HG03175 (cell line): ENCODE results near the gene WDFY3.
"Not testable (repeated sequence)": the region's sequence is repeated elsewhere in the genome, so short reads cannot be mapped to it uniquely, and the experiment has no call there.

ENCODE experiments used
- ATAC-seq: cut with Tn5 transposase; IDR thresholded peaks from one replicate; pipeline ENCODE4 v1.9.1; 2021; ENCODE audit warnings: mild to moderate bottlenecking, moderate library complexity; ENCODE audit not compliant: unreplicated experiment

The WDFY3 gene

GRCh38 chr4:84722720-84723119 lies 243.8 kb downstream of the WDFY3 start:
- no peak for ATAC-seq

- ATAC-seq: no peak
These were observed 247.4 kb downstream of the WDFY3 start for GRCh38 chr4:84719115-84719514.

GRCh38 chr4:84718699-84719098 lies 247.8 kb downstream of the WDFY3 start:
- ATAC-seq: no peak

DNA sequence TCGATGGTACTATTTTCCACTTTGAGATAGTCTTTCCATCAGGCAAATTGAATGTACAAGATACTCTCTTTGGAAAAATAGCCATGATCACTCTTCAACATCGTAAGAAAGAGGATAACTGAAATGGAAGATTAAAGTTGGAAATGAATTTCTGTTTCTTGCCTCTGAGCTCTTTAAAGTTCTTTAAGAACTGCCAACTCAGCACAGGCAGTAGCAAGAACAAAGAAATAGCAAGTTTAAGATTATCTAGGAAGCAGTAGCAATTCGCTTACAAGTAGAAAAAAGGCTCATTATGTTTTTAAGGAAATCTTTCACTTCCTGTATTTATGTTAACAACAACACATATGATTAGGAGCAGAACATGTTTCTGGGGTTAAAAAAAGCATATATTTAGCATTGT lies 255.9 kb downstream of the WDFY3 start:
- no peak for ATAC-seq

GRCh38 chr4:84708406-84709135 lies 257.9 kb downstream of the WDFY3 start:
- ATAC-seq: no peak

GRCh38 chr4:84706286-84706685 lies 260.2 kb downstream of the WDFY3 start:
- no peak for ATAC-seq

- no peak for ATAC-seq
These were observed 267.4 kb downstream of the WDFY3 start for GRCh38 chr4:84699001-84699671.

DNA sequence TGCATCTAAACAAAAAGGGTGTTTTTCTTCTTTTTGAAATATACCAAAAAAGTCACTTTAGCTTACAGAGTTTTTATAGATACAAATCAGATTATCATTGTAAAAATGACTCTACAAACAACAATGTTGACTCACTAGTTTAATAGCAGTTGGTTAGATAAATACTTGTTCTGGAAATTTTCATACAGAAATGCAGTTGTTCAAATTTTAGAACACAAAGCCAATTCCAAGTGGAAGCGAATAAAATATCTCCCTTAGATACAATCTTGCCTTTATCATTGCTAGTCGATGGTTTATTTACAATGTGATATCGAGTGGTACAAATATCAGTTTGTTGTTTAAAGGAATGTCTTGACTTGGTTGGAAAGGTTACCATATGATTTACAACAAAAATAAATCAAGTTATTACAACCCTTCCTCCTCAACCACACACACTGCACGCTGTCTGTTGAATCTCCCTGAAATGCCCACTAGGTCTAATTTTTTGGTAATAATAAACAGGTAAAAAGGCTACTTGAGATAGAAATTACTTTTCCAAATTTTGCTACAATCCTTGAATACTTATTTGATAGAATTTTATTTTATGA lies 268.8 kb downstream of the WDFY3 start:
- ATAC-seq: no peak

- ATAC-seq: no peak
These were observed 269.3 kb downstream of the WDFY3 start for GRCh38 chr4:84697159-84697558.

- ATAC-seq: no peak
These were observed 274.7 kb downstream of the WDFY3 start for GRCh38 chr4:84691800-84692199.

GRCh38 chr4:84691170-84691691 lies 275.3 kb downstream of the WDFY3 start:
- no peak for ATAC-seq

DNA sequence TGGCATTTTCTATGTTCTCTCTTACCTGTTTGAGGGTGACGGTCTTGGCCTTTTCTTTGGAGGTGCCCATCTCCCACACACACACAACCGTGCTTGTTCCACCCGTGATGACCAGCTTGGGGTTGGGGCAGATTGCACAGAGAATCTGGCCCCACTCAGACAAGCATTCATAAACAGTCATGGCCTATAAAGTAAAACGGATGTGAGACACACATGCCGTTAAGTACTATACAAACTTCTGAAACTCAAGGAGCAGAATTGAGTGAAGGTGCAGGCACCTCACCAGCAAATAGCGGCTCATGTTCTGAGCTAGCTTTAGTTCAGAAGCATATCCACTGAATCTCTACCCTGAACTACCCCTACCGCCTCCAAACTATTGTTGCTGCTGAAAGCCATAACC lies 276.0 kb downstream of the WDFY3 start:
- no peak for ATAC-seq

GRCh38 chr4:84689197-84689596 lies 277.3 kb downstream of the WDFY3 start:
- ATAC-seq: no peak

- no peak for ATAC-seq
These were observed 277.9 kb downstream of the WDFY3 start for GRCh38 chr4:84688605-84689004.

DNA sequence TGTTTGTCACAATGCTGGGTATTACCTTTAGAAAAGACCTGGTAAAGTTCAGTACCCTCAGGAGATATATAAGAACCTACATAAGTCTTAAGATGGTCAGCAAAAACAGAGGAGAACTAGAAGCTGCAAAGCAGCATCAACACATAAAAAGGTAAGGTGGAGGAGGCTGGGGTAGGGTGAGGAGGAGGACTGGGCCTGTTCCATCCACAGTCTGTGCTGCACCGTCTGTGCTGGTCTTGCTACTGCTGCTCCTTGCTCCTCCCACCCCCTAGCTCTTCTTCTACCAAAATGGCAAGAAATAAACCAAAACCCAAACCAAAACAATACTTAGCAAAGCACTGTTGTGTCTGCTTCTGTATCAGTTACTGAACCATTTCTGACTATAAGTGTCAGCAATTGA lies 281.4 kb downstream of the WDFY3 start:
- ATAC-seq: no peak

- no peak for ATAC-seq
These were observed 282.1 kb downstream of the WDFY3 start for GRCh38 chr4:84684361-84684760.

GRCh38 chr4:84683064-84683850 lies 283.2 kb downstream of the WDFY3 start:
- ATAC-seq: no peak

DNA sequence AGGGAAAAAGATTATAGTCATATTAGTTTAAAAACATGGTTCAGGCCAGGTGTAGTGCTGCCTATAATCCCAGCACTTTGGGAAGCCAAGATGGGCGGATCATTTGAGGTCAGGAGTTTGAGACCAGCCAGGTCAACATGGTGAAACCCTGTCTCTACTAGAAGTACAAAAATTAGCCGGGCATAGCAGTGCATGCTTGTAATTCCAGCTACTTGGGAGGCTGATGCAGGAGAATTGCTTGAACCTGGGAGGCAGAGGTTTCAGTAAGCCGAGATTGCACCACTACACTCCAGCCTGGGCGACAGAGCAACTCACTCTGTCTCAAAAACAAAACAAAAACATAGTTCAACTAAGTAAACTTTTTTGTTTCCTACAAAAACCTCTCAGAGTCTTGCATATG lies 283.8 kb downstream of the WDFY3 start:
- ATAC-seq: not testable (repeated sequence)

- ATAC-seq: no peak
These were observed 284.8 kb downstream of the WDFY3 start for GRCh38 chr4:84681486-84682274.

DNA sequence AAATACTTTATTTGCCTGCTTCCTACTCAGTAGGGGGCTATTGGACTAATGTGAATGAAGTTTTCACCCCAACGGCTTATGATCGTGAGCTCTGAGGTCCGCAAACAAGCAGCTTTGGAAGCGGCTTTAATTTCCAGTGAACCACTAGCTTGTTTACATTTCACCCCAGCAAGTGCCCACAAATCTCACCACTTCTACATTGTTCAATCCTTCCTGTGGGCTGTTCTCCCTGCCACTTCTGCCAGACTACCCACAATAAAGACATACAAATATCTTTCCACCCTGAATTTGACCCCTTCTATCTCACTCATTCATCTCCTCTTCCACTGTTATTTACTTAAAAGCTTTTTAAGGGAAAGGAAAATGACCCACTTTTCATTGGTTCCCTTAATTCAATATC lies 285.5 kb downstream of the WDFY3 start:
- no peak for ATAC-seq
